Measurements from ENCODE around the gene IGSF23.

Gene IGSF23

DNA sequence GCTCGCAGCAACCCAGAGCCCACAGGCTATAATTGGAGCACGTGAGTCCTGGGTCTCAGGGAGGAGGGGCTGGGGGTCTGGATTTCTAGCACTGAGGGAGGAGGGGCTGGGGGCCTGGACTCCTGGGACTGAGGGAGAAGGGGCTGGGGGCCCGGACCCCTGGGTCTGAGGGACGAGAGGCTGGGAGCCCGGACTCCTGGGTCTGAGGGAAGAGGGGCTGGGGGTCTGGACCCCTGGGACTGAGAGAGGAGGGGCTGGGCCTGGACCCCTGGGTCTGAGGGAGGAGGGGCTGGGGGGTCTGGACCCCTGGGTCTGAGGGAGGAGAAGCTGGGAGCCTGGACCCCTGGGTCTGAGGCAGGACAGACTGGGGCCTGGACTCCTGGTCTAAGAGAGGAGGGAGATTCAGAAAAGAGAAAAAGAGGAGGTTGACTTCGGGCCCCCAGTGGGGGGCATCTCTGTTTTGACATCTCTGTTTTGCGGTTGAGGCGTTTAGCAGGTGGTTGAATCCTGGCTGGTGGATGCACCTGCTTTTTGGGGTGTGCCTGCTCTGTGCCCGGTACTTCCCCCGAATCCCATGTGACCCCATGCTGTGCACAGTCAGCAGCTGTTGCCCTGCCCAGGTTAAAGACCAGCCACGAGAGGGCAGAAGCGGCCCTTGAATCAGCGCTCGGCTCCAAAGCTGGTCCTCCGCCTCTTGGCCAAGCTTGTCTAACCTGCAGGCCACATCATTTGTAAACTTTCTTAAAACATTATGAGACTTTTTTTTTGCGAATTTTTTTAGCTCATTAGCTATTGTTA lies 40.8 kb downstream of the IGSF23 start:
- no peak overlapping the region for H3K27ac ChIP-seq (ENCODE audit: low read depth, low read length)
- no peak overlapping the region for H3K4me2 ChIP-seq (ENCODE audit: low read length)
- no peaks in the 10 kb centered on the region for H3K36me3 ChIP-seq (ENCODE audit: control insufficient read depth, low read length)

DNA sequence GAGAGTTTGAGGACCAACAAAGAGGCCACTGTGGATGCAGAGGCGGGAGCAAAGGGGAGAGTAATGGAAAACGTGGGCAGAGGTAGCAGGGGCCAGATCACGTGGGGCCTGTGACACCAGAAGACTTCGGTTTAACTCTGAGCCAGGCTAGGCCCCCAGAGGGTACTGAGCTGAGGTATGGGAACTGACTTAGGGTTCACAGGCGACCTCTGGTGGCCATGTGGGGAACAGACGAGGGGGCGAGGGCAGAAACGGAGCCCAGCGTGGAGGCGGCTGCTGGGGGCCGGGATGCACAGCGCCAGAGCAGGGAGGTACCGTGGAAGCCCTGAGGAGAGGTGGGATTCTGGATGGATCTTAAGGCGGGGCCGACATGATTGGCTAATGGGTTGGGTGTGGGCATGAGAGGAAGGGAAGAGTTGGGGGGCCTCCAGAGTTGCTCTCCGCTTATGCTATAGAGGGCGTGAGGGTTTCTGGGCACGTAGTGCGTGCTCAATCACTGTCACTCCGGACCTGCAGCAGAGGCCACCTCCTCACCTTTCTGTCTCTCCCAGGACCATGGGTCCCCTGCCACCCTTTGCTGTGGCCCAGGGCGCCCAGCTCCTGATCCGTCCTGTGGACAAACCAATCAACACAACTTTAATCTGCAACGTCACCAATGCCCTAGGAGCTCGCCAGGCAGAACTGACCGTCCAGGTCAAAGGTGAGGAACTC lies 44.0 kb downstream of the IGSF23 start:
- Histone ChIP-seq H3K27me3 (ENCODE audit: control insufficient read depth, low read length) (no peaks in the 10 kb centered on the region), H3K36me3 (ENCODE audit: control insufficient read depth, low read length) (no peaks in the 10 kb centered on the region), H3K27ac (ENCODE audit: low read depth, low read length) (no peak overlapping the region)

More for the DNA sequence above, 40.8 kb downstream of the IGSF23 start:
- no peak for TF ChIP-seq EZH2phosphoT487 (IDR thresholded peaks at IDR 0.05; ENCODE audit: borderline replicate concordance, low read length)
- TF ChIP-seq CTCF (IDR thresholded peaks at IDR 0.05; ENCODE audit: low read depth, low read length, poor library complexity, severe bottlenecking): peak; percentile 85
- Histone ChIP-seq H3K9me2 (replicated peaks; ENCODE audit: control insufficient read depth, low read length) (no peaks in the 10 kb centered on the region), H3K4me1 (ENCODE audit: control insufficient read depth, low read length) (peaks cover 2% of the 10 kb centered on the region; the same call in 1 of the 2 replicates), H3K79me2 (ENCODE audit: control insufficient read depth, low read length) (no peaks in the 10 kb centered on the region), H3F3A (ENCODE audit: control insufficient read depth, insufficient read depth) (no peaks in the 10 kb centered on the region), H3K9me3 (ENCODE audit: control insufficient read depth, insufficient read depth, low read length) (no peaks in the 10 kb centered on the region), H3K4me3 (ENCODE audit: low read length) (no peak overlapping the region), H3K27me3 (ENCODE audit: control insufficient read depth, low read length) (no peaks in the 10 kb centered on the region), H4K20me1 (ENCODE audit: control insufficient read depth, insufficient read depth, low read depth, low read length) (no peaks in the 10 kb centered on the region)

DNA sequence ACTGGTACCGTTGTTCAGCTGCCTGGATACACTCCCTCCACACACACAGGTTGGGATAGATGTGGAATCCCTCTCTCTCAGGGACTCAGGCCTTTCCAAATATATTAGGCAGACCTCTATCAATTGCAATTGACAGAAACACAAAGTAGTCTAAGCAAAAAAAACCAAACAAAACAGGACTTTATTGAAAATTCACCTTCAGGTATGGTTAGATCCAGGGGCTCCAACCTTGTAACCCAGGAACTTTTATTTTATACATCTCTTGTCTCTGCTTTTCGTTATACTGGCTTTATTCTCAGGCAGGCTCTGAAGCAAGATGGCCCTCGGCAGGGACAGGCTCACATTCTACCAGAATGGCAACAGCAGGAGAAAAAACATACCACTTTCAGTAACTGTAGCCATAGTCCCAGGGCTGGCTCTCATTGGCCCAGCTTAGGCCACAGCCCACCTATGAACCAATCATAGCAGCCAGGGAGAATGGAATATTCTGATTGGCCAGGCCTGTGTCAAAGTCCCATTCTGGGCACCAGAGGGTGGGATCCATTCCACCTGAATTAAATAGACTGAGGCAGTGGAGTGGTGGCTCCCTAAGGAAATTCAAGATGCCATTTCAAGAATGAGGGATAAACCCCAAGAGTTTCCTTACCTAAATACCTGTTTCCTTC lies 44.8 kb downstream of the IGSF23 start:
- Histone ChIP-seq H3K9me2 (replicated peaks; ENCODE audit: control insufficient read depth, low read length) (no peaks in the 10 kb centered on the region), H4K20me1 (ENCODE audit: control insufficient read depth, insufficient read depth, low read depth, low read length) (no peaks in the 10 kb centered on the region), H3K9me3 (ENCODE audit: control insufficient read depth, insufficient read depth, low read length) (no peaks in the 10 kb centered on the region), H3K27me3 (ENCODE audit: control insufficient read depth, low read length) (no peaks in the 10 kb centered on the region), H3K27ac (ENCODE audit: low read depth, low read length) (no peak overlapping the region), H3K79me2 (ENCODE audit: control insufficient read depth, low read length) (no peaks in the 10 kb centered on the region), H3K4me2 (ENCODE audit: low read length) (no peak overlapping the region), H3K4me1 (ENCODE audit: control insufficient read depth, low read length) (peaks cover 2% of the 10 kb centered on the region; the same call in 1 of the 2 replicates), H3K4me3 (ENCODE audit: low read length) (no peak overlapping the region), H3K36me3 (ENCODE audit: control insufficient read depth, low read length) (no peaks in the 10 kb centered on the region), H3F3A (ENCODE audit: control insufficient read depth, insufficient read depth) (no peaks in the 10 kb centered on the region)
- TF ChIP-seq EZH2phosphoT487 (IDR thresholded peaks at IDR 0.05; ENCODE audit: borderline replicate concordance, low read length): no peak
- TF ChIP-seq CTCF (IDR thresholded peaks at IDR 0.05; ENCODE audit: low read depth, low read length, poor library complexity, severe bottlenecking): no peak

More for the DNA sequence above, 44.0 kb downstream of the IGSF23 start:
- H3K4me3 ChIP-seq (ENCODE audit: low read length): no peak overlapping the region
- no peaks in the 10 kb centered on the region for H4K20me1 ChIP-seq (ENCODE audit: control insufficient read depth, insufficient read depth, low read depth, low read length)
- no peaks in the 10 kb centered on the region for H3K9me3 ChIP-seq (ENCODE audit: control insufficient read depth, insufficient read depth, low read length)
- H3K4me2 ChIP-seq (ENCODE audit: low read length): no peak overlapping the region
- TF ChIP-seq CTCF (IDR thresholded peaks at IDR 0.05; ENCODE audit: low read depth, low read length, poor library complexity, severe bottlenecking) (peak; percentile 96), EZH2phosphoT487 (IDR thresholded peaks at IDR 0.05; ENCODE audit: borderline replicate concordance, low read length) (no peak)
- peaks cover 2% of the 10 kb centered on the region; the same call in 1 of the 2 replicates for H3K4me1 ChIP-seq (ENCODE audit: control insufficient read depth, low read length)
- H3F3A ChIP-seq (ENCODE audit: control insufficient read depth, insufficient read depth): no peaks in the 10 kb centered on the region
- H3K9me2 ChIP-seq (replicated peaks; ENCODE audit: control insufficient read depth, low read length): no peaks in the 10 kb centered on the region
- no peaks in the 10 kb centered on the region for H3K79me2 ChIP-seq (ENCODE audit: control insufficient read depth, low read length)

Measured in DOHH2 (cell line).